H1 (cell line): ENCODE data around the gene MTAP. TPM values are rescaled to one million over a fixed set of nuclear protein-coding genes. Genes with fewer than 3 reads are reported as not detected.

Source experiments
- CEBPB ChIP-seq: IDR thresholded peaks from 2 replicates; pipeline ENCODE4 v1.6.1; 2012; ENCODE audit warnings: low read depth, low read length
- CHD1 ChIP-seq: IDR thresholded peaks from 2 replicates; pipeline ENCODE4 v1.6.1; 2012; ENCODE audit warnings: low read depth, low read length, improper control_type of control experiment
- CREB1 ChIP-seq: IDR thresholded peaks from 2 replicates; pipeline ENCODE4 v1.6.1; 2012; ENCODE audit warnings: inconsistent platforms
- EZH2 ChIP-seq: fragments of 200-600 bp; sonication (generic); IDR thresholded peaks from 2 replicates; pipeline ENCODE4 v1.7.1; 2012; ENCODE audit warnings: low read depth, mild to moderate bottlenecking, moderate library complexity, low read length, inconsistent platforms; ENCODE audit not compliant: severe bottlenecking
- FOSL1 ChIP-seq: IDR thresholded peaks from 2 replicates; pipeline ENCODE4 v1.6.1; 2011; ENCODE audit warnings: mild to moderate bottlenecking, low read depth, low read length, moderate library complexity; ENCODE audit not compliant: insufficient read depth
- JUN ChIP-seq: IDR thresholded peaks from 2 replicates; pipeline ENCODE4 v1.6.1; 2011; ENCODE audit warnings: low read depth, mild to moderate bottlenecking, improper control_type of control experiment, low read length
- SP2 ChIP-seq: IDR thresholded peaks from 2 replicates; pipeline ENCODE4 v1.6.1; 2012; ENCODE audit warnings: mild to moderate bottlenecking, low read length, inconsistent platforms
- SRF ChIP-seq: IDR thresholded peaks from 2 replicates; pipeline ENCODE4 v1.6.1; 2011; ENCODE audit warnings: mild to moderate bottlenecking, low read depth, low read length, moderate library complexity
- TBP ChIP-seq: IDR thresholded peaks from 2 replicates; pipeline ENCODE4 v1.6.1; 2011; ENCODE audit warnings: low read depth, low read length, improper control_type of control experiment
- TEAD4 ChIP-seq: IDR thresholded peaks from 2 replicates; pipeline ENCODE4 v1.6.1; 2012; ENCODE audit warnings: low read depth, low read length, inconsistent platforms, mixed read lengths
- polyA plus RNA-seq, 7 experiments: library from polyadenylated mRNA; depleted of rRNA in 3 of 7; stranded (reverse) in 5 of 7; unstranded in 2 of 7; fragments of >200 nt in 5 of 7; fragments of 200-250 nt in 2 of 7; gene quantifications; 1 replicate in 5 of 7; 2 replicates in 1 of 7; 4 replicates in 1 of 7; pipeline versions ENCODE4 v1.2.1 to v1.2.3, GENCODE V29; 2011 to 2013; ENCODE audit warnings: missing spikeins in 2 of 7, mixed read lengths in 2 of 7
- total RNA-seq: library from RNA; stranded (reverse); fragmentation: NEBNext Ultra II Directional; extraction: Animal tissue kit (Norgen Biotek cat#: 25700); gene quantifications from 2 replicates; pipeline ENCODE4 v1.2.1, GENCODE V29; 2021
- TF ChIP-seq, protein P1 (sequence below): fragments of 300-600 bp; sonication (generic); IDR thresholded peaks from 2 replicates; pipeline ENCODE4 v1.7.1; 2012; ENCODE audit warnings: low read length, moderate library complexity, mild to moderate bottlenecking, inconsistent platforms; ENCODE audit not compliant: insufficient replicate concordance
- TF ChIP-seq, protein P2 (sequence below): IDR thresholded peaks from 2 replicates; pipeline ENCODE4 v1.6.1; 2012; ENCODE audit warnings: low read length, inconsistent platforms

The MTAP gene
- total and polyA plus RNA-seq, 2 of the 8 experiments (the other 6 are each of a cell fraction or from before 2014, with no cell fraction given), result 16.4 to 100 TPM

DNA sequence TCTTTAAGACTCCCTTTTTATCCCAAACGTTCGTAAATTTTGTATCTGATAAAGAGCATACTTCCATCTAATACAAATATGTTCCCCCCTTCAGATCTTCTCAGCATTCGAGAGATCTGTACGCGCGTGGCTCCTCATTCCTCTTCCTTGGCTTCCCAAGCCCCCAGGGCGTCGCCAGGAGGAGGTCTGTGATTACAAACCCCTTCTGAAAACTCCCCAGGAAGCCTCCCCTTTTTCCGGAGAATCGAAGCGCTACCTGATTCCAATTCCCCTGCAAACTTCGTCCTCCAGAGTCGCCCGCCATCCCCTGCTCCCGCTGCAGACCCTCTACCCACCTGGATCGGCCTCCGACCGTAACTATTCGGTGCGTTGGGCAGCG is 171.9 kb downstream of the MTAP start (continued):
- TF ChIP-seq, protein P1, sequence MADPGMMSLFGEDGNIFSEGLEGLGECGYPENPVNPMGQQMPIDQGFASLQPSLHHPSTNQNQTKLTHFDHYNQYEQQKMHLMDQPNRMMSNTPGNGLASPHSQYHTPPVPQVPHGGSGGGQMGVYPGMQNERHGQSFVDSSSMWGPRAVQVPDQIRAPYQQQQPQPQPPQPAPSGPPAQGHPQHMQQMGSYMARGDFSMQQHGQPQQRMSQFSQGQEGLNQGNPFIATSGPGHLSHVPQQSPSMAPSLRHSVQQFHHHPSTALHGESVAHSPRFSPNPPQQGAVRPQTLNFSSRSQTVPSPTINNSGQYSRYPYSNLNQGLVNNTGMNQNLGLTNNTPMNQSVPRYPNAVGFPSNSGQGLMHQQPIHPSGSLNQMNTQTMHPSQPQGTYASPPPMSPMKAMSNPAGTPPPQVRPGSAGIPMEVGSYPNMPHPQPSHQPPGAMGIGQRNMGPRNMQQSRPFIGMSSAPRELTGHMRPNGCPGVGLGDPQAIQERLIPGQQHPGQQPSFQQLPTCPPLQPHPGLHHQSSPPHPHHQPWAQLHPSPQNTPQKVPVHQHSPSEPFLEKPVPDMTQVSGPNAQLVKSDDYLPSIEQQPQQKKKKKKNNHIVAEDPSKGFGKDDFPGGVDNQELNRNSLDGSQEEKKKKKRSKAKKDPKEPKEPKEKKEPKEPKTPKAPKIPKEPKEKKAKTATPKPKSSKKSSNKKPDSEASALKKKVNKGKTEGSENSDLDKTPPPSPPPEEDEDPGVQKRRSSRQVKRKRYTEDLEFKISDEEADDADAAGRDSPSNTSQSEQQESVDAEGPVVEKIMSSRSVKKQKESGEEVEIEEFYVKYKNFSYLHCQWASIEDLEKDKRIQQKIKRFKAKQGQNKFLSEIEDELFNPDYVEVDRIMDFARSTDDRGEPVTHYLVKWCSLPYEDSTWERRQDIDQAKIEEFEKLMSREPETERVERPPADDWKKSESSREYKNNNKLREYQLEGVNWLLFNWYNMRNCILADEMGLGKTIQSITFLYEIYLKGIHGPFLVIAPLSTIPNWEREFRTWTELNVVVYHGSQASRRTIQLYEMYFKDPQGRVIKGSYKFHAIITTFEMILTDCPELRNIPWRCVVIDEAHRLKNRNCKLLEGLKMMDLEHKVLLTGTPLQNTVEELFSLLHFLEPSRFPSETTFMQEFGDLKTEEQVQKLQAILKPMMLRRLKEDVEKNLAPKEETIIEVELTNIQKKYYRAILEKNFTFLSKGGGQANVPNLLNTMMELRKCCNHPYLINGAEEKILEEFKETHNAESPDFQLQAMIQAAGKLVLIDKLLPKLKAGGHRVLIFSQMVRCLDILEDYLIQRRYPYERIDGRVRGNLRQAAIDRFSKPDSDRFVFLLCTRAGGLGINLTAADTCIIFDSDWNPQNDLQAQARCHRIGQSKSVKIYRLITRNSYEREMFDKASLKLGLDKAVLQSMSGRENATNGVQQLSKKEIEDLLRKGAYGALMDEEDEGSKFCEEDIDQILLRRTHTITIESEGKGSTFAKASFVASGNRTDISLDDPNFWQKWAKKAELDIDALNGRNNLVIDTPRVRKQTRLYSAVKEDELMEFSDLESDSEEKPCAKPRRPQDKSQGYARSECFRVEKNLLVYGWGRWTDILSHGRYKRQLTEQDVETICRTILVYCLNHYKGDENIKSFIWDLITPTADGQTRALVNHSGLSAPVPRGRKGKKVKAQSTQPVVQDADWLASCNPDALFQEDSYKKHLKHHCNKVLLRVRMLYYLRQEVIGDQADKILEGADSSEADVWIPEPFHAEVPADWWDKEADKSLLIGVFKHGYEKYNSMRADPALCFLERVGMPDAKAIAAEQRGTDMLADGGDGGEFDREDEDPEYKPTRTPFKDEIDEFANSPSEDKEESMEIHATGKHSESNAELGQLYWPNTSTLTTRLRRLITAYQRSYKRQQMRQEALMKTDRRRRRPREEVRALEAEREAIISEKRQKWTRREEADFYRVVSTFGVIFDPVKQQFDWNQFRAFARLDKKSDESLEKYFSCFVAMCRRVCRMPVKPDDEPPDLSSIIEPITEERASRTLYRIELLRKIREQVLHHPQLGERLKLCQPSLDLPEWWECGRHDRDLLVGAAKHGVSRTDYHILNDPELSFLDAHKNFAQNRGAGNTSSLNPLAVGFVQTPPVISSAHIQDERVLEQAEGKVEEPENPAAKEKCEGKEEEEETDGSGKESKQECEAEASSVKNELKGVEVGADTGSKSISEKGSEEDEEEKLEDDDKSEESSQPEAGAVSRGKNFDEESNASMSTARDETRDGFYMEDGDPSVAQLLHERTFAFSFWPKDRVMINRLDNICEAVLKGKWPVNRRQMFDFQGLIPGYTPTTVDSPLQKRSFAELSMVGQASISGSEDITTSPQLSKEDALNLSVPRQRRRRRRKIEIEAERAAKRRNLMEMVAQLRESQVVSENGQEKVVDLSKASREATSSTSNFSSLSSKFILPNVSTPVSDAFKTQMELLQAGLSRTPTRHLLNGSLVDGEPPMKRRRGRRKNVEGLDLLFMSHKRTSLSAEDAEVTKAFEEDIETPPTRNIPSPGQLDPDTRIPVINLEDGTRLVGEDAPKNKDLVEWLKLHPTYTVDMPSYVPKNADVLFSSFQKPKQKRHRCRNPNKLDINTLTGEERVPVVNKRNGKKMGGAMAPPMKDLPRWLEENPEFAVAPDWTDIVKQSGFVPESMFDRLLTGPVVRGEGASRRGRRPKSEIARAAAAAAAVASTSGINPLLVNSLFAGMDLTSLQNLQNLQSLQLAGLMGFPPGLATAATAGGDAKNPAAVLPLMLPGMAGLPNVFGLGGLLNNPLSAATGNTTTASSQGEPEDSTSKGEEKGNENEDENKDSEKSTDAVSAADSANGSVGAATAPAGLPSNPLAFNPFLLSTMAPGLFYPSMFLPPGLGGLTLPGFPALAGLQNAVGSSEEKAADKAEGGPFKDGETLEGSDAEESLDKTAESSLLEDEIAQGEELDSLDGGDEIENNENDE, result no peak
- TF ChIP-seq CHD1 (no peak), CEBPB (no peak), SRF (no peak), TBP (no peak), SP2 (no peak), JUN (no peak), TEAD4 (no peak), EZH2 (peak; percentile 18), CREB1 (no peak), FOSL1 (no peak)
- TF ChIP-seq, protein P2, sequence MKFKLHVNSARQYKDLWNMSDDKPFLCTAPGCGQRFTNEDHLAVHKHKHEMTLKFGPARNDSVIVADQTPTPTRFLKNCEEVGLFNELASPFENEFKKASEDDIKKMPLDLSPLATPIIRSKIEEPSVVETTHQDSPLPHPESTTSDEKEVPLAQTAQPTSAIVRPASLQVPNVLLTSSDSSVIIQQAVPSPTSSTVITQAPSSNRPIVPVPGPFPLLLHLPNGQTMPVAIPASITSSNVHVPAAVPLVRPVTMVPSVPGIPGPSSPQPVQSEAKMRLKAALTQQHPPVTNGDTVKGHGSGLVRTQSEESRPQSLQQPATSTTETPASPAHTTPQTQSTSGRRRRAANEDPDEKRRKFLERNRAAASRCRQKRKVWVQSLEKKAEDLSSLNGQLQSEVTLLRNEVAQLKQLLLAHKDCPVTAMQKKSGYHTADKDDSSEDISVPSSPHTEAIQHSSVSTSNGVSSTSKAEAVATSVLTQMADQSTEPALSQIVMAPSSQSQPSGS, result no peak
